ENCODE results near the gene TM4SF5.
"Not testable (repeated sequence)": the region's sequence is repeated elsewhere in the genome, so short reads cannot be mapped to it uniquely, and the experiment has no call there.

TM4SF5 gene

GRCh38 chr17:4789951-4790704 lies 18.4 kb downstream of the TM4SF5 start:
- DNase-seq (ENCODE audit: low read depth), result no peak

GRCh38 chr17:4790705-4791088 lies 19.0 kb downstream of the TM4SF5 start:
- DNase-seq (ENCODE audit: low read depth), result no peak

- no peak for DNase-seq (ENCODE audit: low read depth)
Observed at GRCh38 chr17:4795168-4795567, 23.5 kb downstream of the TM4SF5 start.

- DNase-seq (ENCODE audit: low read depth), result no peak
Observed at GRCh38 chr17:4796552-4796920, 24.9 kb downstream of the TM4SF5 start.

GRCh38 chr17:4800462-4801196 lies 28.9 kb downstream of the TM4SF5 start:
- no peak for DNase-seq (ENCODE audit: low read depth)

- no peak for DNase-seq (ENCODE audit: low read depth)
Observed at GRCh38 chr17:4802228-4802627, 30.5 kb downstream of the TM4SF5 start, which contains the start of gene C17orf114. Gene C17orf114, minus strand, starts transcription at chr17:4802328.

GRCh38 chr17:4806456-4806776 lies 34.7 kb downstream of the TM4SF5 start:
- no peak for DNase-seq (ENCODE audit: low read depth)

GRCh38 chr17:4806777-4807604 lies 35.3 kb downstream of the TM4SF5 start, which contains the start of gene PLD2:
Gene PLD2, plus strand, starts transcription at chr17:4807152. Its CDS starts 621 bp downstream, at chr17:4807773.
- no peak for DNase-seq (ENCODE audit: low read depth)

GRCh38 chr17:4807605-4808377 lies 36.1 kb downstream of the TM4SF5 start:
- no peak for DNase-seq (ENCODE audit: low read depth)

- DNase-seq (ENCODE audit: low read depth), result no peak
Observed at GRCh38 chr17:4808378-4808767, 36.7 kb downstream of the TM4SF5 start.

- no peak for DNase-seq (ENCODE audit: low read depth)
Observed at GRCh38 chr17:4810696-4811290, 39.1 kb downstream of the TM4SF5 start.

- no peak for DNase-seq (ENCODE audit: low read depth)
Observed at GRCh38 chr17:4811471-4811870, 39.8 kb downstream of the TM4SF5 start.

GRCh38 chr17:4812690-4813089 lies 41.0 kb downstream of the TM4SF5 start:
- no peak for DNase-seq (ENCODE audit: low read depth)

GRCh38 chr17:4815043-4815675 lies 43.5 kb downstream of the TM4SF5 start:
- DNase-seq (ENCODE audit: low read depth), result no peak

GRCh38 chr17:4816826-4817225 lies 45.1 kb downstream of the TM4SF5 start:
- no peak for DNase-seq (ENCODE audit: low read depth)

GRCh38 chr17:4818276-4818675 lies 46.6 kb downstream of the TM4SF5 start:
- DNase-seq (ENCODE audit: low read depth), result no peak

GRCh38 chr17:4822835-4823234 lies 51.1 kb downstream of the TM4SF5 start:
- no peak for DNase-seq (ENCODE audit: low read depth)

- no peak for DNase-seq (ENCODE audit: low read depth)
Observed at GRCh38 chr17:4823373-4824089, 51.8 kb downstream of the TM4SF5 start.

- DNase-seq (ENCODE audit: low read depth), result no peak
Observed at GRCh38 chr17:4827399-4827798, 55.7 kb downstream of the TM4SF5 start.

GRCh38 chr17:4832829-4833177 lies 61.1 kb downstream of the TM4SF5 start:
- not testable (repeated sequence) for DNase-seq (ENCODE audit: low read depth)
